H4 (cell line): ENCODE data around the gene SNAP91. TPM values are rescaled to one million over a fixed set of nuclear protein-coding genes. Genes with fewer than 3 reads are reported as not detected.
"Not testable (repeated sequence)": the region's sequence is repeated elsewhere in the genome, so short reads cannot be mapped to it uniquely, and the experiment has no call there.

Experiments used
- DNase-seq: peaks from one replicate; pipeline ENCODE4 v3.0.0-alpha.2; 2015; ENCODE audit warnings: low spot score
- total RNA-seq: library from RNA; depleted of rRNA; stranded (reverse); fragments of >200 nt; shearing (Covaris generic); gene quantifications from 2 replicates; pipeline ENCODE4 v1.2.3, GENCODE V29; 2014

Gene SNAP91
- total RNA-seq, 1 experiment from 2014 or later = 0.43 TPM

DNA sequence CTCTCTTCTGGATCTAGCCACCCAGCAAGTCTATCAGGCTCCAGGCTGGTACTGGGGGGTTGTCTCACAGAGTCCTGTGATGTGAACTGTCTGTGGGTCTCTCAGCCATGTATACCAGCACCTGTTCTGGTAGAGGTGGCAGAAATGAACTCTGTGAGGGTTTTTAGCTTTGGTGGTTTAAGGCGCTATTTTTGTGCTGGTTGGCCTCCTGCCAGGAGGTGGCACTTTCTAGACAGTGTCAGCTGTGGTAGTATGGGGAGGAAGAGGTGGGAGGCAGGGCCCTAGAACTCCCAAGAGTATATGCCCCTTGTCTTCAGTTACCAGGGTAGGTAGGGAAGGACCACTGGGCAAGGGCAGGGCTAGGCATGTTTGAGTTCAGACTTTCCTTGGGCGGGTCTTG is 75.8 kb downstream of the SNAP91 start:
- DNase-seq = no peak

DNA sequence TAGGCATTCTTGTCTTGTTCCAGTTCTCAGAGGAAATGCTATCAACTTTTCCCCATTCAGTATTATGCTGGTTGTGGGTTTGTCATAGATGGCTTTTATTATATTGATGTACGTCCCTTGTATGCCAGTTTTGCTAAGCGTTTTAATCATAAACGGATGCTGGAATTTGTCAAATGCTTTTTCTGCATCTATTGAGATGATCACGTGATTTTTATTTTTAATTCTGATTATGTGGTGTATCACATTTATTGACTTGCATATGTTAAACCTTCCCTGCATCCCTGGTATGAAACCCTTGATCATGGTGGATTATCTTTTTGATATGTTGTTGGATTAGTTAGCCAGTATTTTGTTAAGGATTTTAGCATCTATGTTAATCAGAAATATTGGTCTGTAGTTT is 79.0 kb downstream of the SNAP91 start:
- not testable (repeated sequence) for DNase-seq

GRCh38 chr6:83615025-83615999 is 93.6 kb downstream of the SNAP91 start:
- peak; percentile 8 for DNase-seq

GRCh38 chr6:83613378-83613777 is 95.5 kb downstream of the SNAP91 start:
- no peak for DNase-seq

- DNase-seq = no peak
Observed at GRCh38 chr6:83609248-83609647, 99.7 kb downstream of the SNAP91 start.

- DNase-seq = no peak
Observed at GRCh38 chr6:83605517-83605916, 103.4 kb downstream of the SNAP91 start.

DNA sequence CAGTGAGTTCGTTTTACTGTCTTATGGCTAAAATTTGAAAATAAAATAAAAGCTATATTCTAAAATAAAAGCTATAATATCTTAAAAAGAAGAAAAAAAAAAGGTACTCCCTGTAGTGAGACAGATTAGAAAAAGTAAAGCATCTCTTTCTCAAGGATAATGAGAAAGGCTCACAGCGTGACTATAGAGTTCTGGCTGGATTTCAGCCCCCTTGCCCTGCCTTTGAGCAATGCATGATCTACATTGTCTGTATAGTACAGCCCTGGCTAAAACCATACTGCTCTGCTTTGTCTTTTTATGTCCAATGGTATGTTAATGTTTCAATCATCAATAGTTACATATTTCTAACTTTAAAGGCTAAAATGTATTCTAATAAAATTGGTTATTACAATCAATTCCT is 105.3 kb downstream of the SNAP91 start:
- DNase-seq = no peak

GRCh38 chr6:83601119-83601518 is 107.8 kb downstream of the SNAP91 start:
- no peak for DNase-seq

DNA sequence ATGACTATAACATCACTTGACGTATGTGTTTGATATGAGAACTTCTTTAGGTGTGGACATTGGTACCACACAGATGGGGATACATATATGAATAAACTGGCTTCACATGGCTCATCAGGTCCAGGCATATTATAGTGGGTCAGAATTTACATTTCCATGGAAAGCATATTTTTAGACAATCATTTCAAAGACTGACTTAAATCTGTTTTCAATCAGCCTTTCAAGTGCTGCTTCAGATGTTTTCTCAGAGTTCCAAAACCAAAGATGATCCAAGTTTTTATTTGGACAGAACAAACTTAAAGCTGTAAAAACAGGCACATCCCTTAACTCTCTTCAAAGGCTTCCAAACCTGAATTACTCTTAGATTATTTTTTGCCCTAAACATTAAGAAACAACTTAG is 108.4 kb downstream of the SNAP91 start:
- DNase-seq = no peak

GRCh38 chr6:83597511-83597910 is 111.4 kb downstream of the SNAP91 start:
- no peak for DNase-seq

DNA sequence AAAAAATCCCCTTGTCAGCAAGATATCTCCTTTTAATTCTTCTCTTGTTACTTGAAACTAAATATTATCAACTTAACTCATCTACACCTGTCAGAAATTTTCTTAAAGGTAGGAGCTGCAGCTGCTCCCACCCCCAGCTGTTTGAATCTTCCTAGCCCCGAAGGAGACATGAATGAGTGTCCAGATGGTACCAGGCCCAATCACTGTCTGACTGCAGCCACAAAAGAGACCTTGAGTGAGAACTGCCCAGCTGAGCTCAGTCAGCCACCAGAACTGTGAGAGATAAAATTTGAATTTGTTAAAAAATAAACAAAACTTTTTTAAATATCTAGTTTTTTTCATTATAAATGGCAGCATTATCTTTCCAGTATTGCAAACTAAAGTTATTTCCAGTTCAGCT is 111.8 kb downstream of the SNAP91 start:
- no peak for DNase-seq

GRCh38 chr6:83594941-83595340 is 114.0 kb downstream of the SNAP91 start:
- DNase-seq = no peak

DNA sequence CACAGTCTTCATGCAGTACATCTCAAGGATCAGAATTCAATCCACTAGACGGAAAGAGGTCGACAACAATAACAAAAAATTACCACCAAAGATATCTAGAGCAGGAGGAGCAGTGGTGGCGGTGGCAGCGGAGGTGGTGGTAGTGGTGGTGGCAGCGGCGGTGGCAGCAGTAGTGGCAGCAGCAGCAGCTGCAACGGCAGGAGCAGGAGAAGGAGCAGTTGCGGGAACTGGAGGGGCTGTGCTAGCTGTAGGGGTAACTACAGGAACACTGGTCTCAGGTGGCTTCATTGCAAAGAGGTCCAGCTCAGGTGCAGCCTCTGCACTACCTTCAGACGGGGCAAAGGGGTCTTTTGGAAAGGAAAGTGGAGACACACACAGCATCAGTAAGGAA is 115.5 kb downstream of the SNAP91 start:
- DNase-seq = no peak

- peak; percentile 26 for DNase-seq
Observed at GRCh38 chr6:83592770-83593394, 116.0 kb downstream of the SNAP91 start.

- DNase-seq = no peak
Observed at GRCh38 chr6:83590416-83590815, 118.5 kb downstream of the SNAP91 start.

- DNase-seq = no peak
Observed at GRCh38 chr6:83589076-83589475, 119.8 kb downstream of the SNAP91 start.

DNA sequence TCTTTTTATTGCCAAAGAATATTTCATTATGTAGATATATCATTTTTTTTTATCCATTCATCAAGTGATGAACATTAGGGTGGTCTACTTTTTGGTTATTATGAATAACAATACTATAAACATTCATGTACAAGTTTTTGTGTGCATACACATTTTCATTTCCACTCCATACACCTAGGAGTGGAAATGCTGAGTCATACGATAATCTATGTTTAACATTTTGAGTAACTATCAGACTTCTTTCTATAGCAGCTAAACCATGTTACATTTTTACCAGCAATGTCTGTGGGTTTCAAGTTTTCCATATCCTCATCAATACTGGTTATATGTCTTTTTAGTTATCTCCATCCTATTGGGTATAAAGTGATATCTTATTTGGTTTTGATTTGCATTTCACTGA is 130.8 kb downstream of the SNAP91 start:
- DNase-seq = no peak

- no peak for DNase-seq
Observed at GRCh38 chr6:83574783-83575182, 134.1 kb downstream of the SNAP91 start.

DNA sequence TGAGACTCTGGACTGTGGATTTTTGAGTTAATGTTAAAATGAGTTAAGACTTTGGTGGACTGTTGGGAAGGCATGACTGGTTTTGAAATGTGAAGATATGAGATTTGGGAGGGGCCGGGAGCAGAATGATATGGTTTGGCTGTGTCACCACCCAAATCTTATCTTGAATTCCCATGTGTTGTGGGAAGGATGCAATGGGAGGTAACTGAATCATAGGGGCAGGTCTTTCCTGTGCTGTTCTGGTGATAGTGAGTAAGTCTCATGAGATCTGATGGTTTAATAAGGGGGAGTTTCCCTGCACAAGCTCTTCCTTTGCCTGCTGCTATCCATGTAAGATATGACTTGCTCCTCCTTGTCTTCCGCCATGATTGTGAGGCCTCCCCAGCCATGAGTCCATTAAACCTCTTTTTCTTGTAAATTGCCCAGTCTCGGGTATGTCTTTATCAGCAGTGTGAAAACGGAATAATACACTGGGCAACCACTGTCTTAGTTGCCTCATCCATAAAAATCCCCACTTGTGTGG is 137.2 kb downstream of the SNAP91 start:
- DNase-seq = not testable (repeated sequence)

DNA sequence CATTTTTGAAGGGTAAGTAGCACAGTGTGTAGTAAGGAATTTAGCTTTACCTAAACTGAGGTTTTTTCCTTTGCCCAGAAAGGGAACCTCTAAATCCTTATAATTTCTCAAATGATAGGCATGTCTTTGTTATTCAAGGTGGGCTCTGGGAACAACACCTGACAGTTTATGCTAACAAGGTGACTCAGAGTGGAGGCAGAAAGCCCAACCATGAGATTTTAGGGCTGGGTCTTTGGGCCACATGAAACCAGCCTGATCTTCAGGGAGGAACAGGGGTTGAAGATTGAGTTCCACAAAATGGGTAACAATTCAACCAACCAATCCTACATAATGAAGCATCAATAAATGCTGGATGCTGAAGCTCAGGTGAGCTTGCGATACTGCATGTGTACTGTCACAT is 149.9 kb downstream of the SNAP91 start:
- no peak for DNase-seq

- no peak for DNase-seq
Observed at GRCh38 chr6:83556871-83557270, 152.0 kb downstream of the SNAP91 start.

- DNase-seq = not testable (repeated sequence)
Observed at GRCh38 chr6:83551748-83552147, 157.2 kb downstream of the SNAP91 start.

DNA sequence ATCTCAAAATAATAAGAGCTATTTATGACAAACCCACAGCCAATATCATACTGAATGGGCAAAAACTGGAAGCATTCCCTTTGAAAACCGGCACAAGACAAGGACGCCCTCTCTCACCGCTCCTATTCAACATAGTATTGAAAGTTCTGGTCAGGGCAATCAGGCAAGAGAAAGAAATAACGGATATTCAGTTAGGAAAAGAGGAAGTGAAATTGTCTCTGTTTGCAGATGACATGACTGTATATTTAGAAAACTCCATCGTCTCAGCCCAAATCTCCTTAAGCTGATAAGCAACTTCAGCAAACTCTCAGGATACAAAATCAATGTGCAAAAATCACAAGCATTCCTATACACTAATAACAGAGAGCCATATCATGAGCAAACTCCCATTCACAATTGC is 158.4 kb downstream of the SNAP91 start:
- not testable (repeated sequence) for DNase-seq
